Measurements from ENCODE around the gene DNER. TPM values are rescaled to one million over a fixed set of nuclear protein-coding genes. Genes with fewer than 3 reads are reported as not detected.

DNER gene
- total RNA-seq, 4 donors from 2014 or later = 0.41 to 2.6 (median 1.2) TPM

GRCh38 chr2:229335330-229335729 is 379.0 kb downstream of the DNER start:
- in situ Hi-C loops (cut with MboI; ENCODE audit: low sequenced_read_pairs in 4 of 4) = no loop called here
- Histone ChIP-seq H3K27ac (no peak overlapping the region), H3K4me3 (no peak overlapping the region), H3K9me3 (no peaks in the 10 kb centered on the region), H3K4me1 (no peaks in the 10 kb centered on the region), H3K36me3 (no peaks in the 10 kb centered on the region), H3K27me3 (no peaks in the 10 kb centered on the region)
- ATAC-seq = no peak
- DNase-seq = no peak
- intact Hi-C loops (cut with DNase I; ENCODE audit: low total_unique reads) = no loop called here
- no peak for TF ChIP-seq POLR2A (IDR thresholded peaks at IDR 0.05)
- TF ChIP-seq, protein P1, sequence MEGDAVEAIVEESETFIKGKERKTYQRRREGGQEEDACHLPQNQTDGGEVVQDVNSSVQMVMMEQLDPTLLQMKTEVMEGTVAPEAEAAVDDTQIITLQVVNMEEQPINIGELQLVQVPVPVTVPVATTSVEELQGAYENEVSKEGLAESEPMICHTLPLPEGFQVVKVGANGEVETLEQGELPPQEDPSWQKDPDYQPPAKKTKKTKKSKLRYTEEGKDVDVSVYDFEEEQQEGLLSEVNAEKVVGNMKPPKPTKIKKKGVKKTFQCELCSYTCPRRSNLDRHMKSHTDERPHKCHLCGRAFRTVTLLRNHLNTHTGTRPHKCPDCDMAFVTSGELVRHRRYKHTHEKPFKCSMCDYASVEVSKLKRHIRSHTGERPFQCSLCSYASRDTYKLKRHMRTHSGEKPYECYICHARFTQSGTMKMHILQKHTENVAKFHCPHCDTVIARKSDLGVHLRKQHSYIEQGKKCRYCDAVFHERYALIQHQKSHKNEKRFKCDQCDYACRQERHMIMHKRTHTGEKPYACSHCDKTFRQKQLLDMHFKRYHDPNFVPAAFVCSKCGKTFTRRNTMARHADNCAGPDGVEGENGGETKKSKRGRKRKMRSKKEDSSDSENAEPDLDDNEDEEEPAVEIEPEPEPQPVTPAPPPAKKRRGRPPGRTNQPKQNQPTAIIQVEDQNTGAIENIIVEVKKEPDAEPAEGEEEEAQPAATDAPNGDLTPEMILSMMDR (IDR thresholded peaks at IDR 0.05 in 4 of 5, conservative IDR thresholded peaks at IDR 0.05 in 1 of 5) = no peak

DNA sequence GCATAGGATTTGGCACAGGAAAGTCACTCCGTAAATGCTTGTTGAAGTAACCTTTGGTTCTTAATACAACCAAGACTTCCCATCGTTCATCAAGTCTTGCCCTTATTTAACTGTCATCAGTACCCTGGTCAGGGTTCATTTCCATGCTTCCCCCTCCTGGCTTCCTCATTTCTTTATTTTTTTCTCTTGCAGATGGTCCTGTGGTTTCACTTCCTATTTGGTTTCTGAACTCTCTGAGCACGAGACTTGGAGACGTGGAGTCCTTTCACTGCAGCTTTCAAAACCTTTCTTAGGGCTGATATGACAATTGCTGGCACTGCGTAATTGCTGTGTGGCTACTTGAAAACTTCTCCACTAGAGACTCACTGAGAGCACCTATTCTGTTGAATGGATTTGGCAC is 383.4 kb downstream of the DNER start:
- in situ Hi-C loops (cut with MboI; ENCODE audit: low sequenced_read_pairs in 4 of 4) (no loop called here), intact Hi-C loops (cut with DNase I; ENCODE audit: low total_unique reads) (no loop called here)
- no peak overlapping the region for H3K4me3 ChIP-seq
- peak in 1 of 2 donors; percentile 24 for ATAC-seq
- no peaks in the 10 kb centered on the region for H3K9me3 ChIP-seq
- H3K4me1 ChIP-seq = no peaks in the 10 kb centered on the region
- peak; percentile 3 to 18 for DNase-seq
- no peaks in the 10 kb centered on the region for H3K36me3 ChIP-seq
- TF ChIP-seq, protein P1 (IDR thresholded peaks at IDR 0.05 in 4 of 5, conservative IDR thresholded peaks at IDR 0.05 in 1 of 5) = no peak
- no peak for TF ChIP-seq POLR2A (IDR thresholded peaks at IDR 0.05)
- H3K27ac ChIP-seq = no peak overlapping the region
- no peaks in the 10 kb centered on the region for H3K27me3 ChIP-seq

DNA sequence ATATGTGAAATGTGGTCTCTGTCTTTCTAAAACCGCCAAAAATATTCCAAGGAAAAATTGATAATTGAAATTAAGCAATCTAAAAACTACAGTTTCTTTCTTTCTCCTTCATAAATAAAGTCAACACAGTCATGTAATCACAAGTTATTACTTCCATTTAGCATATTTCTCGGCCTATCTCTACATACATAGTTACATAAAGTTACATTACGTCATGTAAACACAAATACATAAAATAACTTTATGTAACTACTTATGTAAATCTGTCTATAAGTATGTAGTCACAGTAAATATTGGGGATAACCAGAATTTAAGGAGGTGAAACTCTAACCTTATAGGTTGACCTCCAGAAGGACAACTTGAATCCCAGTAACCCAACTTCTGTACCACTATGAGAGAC is 394.8 kb downstream of the DNER start:
- ATAC-seq = no peak
- in situ Hi-C loops (cut with MboI; ENCODE audit: low sequenced_read_pairs in 4 of 4) (no loop called here), intact Hi-C loops (cut with DNase I; ENCODE audit: low total_unique reads) (no loop called here)
- no peak overlapping the region for H3K4me3 ChIP-seq
- no peaks in the 10 kb centered on the region for H3K27me3 ChIP-seq
- no peak for TF ChIP-seq POLR2A (IDR thresholded peaks at IDR 0.05)
- TF ChIP-seq, protein P1 (IDR thresholded peaks at IDR 0.05 in 4 of 5, conservative IDR thresholded peaks at IDR 0.05 in 1 of 5) = no peak
- H3K36me3 ChIP-seq = no peaks in the 10 kb centered on the region
- no peaks in the 10 kb centered on the region for H3K9me3 ChIP-seq
- no peak overlapping the region for H3K27ac ChIP-seq
- H3K4me1 ChIP-seq = no peaks in the 10 kb centered on the region
- DNase-seq = no peak

- no peak for ATAC-seq
- no peak for TF ChIP-seq POLR2A (IDR thresholded peaks at IDR 0.05)
- TF ChIP-seq, protein P1 (IDR thresholded peaks at IDR 0.05 in 4 of 5, conservative IDR thresholded peaks at IDR 0.05 in 1 of 5) = no peak
- intact Hi-C loops (cut with DNase I; ENCODE audit: low total_unique reads) = no loop called here
- H3K4me1 ChIP-seq = no peaks in the 10 kb centered on the region
- no peak for DNase-seq
- no peaks in the 10 kb centered on the region for H3K9me3 ChIP-seq
- in situ Hi-C loops (cut with MboI; ENCODE audit: low sequenced_read_pairs in 4 of 4) = no loop called here
- peak overlapping the region in 3 of 4 donors; percentile 18 to 42 (median 28) for H3K27ac ChIP-seq
- H3K36me3 ChIP-seq = no peaks in the 10 kb centered on the region
- no peak overlapping the region for H3K4me3 ChIP-seq
- no peaks in the 10 kb centered on the region for H3K27me3 ChIP-seq
Observed at GRCh38 chr2:229314117-229314516, 400.2 kb downstream of the DNER start.

GRCh38 chr2:229313591-229313990 is 400.8 kb downstream of the DNER start:
- TF ChIP-seq POLR2A (IDR thresholded peaks at IDR 0.05) = no peak
- TF ChIP-seq, protein P1 (IDR thresholded peaks at IDR 0.05 in 4 of 5, conservative IDR thresholded peaks at IDR 0.05 in 1 of 5) = no peak
- intact Hi-C loops (cut with DNase I; ENCODE audit: low total_unique reads) (no loop called here), in situ Hi-C loops (cut with MboI; ENCODE audit: low sequenced_read_pairs in 4 of 4) (no loop called here)
- DNase-seq (no peak), ATAC-seq (peak; percentile 36 to 42)
- Histone ChIP-seq H3K9me3 (no peaks in the 10 kb centered on the region), H3K36me3 (no peaks in the 10 kb centered on the region), H3K4me3 (no peak overlapping the region), H3K4me1 (no peaks in the 10 kb centered on the region), H3K27ac (peak overlapping the region in 3 of 4 donors; percentile 18 to 42 (median 28)), H3K27me3 (no peaks in the 10 kb centered on the region)

All from gastrocnemius medialis (tissue), 4 donors.